SKM-1 (cell line): ENCODE measurements around the gene TBCD.

Source experiments
- DNase-seq: peaks from one replicate; lab custom pipeline; 2025; ENCODE audit not compliant: unreplicated experiment; lab: John Stamatoyannopoulos, UW

TBCD gene

DNA sequence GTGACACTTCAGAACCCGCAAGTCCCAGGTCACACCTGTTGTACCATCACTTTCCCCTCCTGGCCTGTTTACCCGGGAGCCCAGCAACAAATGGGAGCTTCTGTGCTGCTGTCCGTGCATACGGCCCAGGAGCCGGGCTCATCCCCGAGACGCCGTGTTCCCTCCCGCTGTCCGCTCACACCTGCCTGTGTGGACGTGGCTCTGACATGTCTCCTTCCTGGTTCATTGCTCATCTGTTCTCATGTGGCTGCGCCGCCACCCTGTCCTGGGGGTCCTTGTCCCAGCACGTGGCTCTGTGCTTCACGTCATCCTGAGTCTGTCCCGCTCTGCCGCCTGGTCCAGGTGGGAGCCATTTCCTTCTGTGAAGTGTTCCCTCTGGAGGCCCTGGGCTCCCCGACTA lies 37.9 kb downstream of the TBCD start:
- DNase-seq = no peak

DNA sequence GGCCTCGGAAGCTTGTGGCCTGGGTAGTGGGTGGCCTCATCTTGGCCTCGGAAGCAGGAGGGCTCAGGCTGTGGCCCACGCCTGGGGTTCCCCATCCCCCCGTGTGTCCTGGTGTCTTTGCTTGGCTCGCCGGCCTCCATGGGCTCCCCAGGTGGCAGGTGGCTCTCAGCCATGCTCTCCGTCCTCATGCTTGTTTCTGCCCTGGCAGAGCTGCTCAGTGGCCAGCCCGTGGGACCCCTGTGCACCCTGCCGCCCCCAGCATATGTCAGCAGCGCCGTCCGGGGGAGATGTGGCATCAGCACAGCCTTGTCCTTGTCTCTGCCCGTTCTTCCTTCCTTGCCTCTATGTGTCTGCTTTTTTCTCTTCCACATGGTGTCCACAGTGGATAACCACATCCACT lies 38.5 kb downstream of the TBCD start:
- DNase-seq = no peak

GRCh38 chr17:82791532-82791931 lies 39.7 kb downstream of the TBCD start:
- DNase-seq = no peak

DNA sequence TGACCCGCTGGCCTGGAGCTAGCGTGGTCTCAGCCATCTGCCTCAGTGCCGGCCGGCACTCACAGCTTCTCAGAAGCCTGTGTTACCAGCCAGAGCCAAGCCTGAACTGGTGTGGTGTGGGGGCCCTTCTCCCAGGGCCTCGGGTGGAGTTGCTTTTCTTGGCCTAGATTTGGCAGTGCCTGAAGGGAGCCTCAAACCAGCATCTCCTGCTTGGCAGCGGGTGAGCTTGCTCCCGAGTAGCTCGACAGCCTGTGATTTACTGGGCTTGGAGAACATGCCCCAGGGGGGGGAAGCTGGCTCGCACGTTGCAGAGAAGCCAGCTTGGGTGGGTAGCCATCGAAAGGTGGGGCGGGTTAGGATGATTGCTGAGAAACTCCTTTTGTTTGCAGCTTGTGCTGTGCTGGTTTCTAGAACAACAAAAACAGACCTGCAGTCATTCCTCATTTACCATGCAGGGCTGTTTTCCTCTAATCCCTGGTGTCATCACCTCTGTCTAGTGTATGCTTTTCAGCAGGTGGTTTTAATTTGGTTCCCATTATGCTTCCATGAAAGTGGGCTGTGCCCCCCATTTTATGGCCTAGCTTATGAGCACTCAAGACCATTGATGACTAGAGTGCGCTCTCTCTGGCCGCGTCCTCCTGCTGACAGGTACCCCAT lies 42.2 kb downstream of the TBCD start:
- DNase-seq = no peak

DNA sequence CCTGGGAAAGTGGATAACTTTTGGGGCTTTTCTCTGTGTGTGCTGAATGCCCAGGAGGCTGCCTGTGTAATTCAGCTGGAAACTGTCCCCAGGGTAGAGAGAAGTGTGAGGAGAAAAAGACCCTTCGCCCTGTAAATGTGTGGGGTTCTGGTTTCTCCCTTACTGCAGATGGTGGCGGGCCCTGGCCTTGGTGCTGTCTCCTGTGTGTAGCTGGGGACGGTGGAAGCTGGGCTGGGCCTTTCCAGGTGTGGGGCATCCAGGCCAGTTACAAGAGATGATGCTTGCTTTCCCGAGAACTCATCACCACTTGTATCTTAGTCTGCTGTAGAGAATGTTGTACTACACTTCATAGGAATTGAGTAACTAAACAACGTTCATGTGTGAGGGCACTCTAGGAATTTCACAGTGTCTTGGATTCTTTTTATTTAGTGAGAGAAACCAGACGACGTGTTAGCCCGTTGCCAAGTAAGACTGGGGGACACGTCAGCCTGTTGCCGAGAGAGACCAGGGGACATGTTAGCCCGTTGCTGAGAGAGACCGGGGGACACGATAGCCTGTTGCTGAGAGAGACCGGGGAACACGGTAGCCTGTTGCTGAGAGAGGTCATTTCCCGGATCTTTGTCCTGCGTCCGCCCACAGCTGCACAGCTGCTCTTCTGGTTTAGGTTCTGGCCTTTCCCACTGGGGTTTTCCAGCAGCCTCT lies 43.1 kb downstream of the TBCD start:
- DNase-seq = no peak

DNA sequence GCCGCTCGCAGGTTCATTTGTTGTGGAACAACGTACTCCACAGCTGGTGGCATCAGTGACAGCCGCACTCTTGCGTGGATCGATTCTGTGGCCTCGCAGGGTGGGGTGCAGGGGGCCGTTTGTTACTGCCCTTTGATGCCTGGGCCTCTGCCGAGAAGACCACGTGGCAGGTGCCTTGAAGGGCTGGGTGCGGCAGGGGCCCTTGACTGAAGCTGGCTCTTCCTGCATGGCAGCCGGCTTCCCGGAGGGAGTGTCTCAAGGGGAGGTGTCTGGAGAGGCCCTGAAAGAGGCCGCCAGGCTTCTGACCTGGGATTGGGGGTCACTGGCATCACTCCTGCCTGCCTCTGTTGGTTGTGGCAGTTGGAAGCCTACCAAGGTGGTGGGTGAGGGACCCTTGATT lies 43.8 kb downstream of the TBCD start:
- no peak for DNase-seq

DNA sequence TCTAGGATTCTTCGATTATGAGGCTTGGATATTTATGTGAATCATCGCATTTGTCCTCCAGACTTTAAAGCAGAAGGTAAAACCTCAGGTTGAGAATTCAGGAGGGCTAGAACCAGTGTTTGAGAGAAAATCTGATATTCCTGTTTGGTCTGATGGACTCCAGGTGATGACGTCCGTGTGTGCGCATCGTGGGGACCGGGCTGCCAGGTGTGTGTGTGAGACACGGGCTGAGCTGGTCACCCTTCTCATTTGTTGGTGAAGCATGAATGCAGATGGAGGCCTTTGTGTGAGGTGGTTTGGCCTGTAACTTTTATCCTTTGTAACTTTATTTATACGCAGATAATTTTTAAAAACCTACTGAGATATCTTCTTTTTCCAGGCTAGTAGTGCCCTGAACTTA lies 45.2 kb downstream of the TBCD start:
- no peak for DNase-seq

- DNase-seq = no peak
Observed at GRCh38 chr17:82798752-82799151, 46.9 kb downstream of the TBCD start.

DNA sequence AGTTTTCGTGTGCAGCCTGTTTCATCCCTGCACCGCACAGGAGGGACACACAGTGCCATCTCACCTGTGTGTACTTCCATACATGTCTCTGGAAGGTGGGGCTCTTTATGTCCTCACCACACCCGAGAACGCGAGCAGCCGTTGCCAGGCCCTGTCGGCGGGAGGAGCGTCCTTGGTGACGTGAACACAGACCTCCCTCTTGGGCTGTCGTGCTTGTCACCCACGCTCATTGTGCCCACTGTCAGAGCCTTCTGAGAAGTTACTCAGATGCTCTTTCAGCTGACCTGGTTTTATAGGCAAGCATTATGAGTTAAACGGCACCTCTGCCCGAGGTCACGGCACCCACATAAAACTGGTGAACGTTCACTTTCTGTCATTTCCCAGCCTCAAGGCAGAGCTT lies 47.7 kb downstream of the TBCD start:
- no peak for DNase-seq

- DNase-seq = no peak
Observed at GRCh38 chr17:82800885-82801284, 49.0 kb downstream of the TBCD start.

DNA sequence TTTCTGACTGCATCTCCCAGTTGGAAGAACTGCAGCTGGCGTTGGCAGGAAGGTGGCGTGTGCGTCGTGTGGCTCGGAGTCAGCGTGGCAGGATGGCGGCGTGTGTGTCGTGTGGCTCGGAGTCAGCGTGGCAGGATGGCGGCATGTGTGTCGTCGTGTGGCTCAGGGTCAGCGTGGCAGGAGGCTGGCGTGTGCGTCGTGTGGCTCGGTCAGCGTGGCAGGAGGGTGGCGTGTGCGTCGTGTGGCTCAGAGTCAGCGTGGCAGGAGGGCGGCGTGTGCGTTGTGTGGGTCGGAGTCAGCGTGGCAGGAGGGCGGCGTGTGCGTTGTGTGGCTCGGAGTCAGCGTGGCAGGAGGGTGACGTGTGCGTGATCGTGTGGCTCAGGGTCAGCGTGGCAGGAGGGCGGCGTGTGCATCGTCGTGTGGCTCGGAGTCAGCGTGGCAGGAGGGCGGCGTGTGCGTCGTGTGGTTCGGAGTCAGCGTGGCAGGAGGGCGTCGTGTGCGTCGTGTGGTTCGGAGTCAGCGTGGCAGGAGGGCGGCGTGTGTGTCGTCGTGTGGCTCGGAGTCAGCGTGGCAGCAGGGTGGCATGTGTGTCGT lies 49.6 kb downstream of the TBCD start:
- DNase-seq = no peak

- no peak for DNase-seq
Observed at GRCh38 chr17:82802075-82802780, 50.4 kb downstream of the TBCD start.

GRCh38 chr17:82803185-82803584 lies 51.3 kb downstream of the TBCD start:
- no peak for DNase-seq

DNA sequence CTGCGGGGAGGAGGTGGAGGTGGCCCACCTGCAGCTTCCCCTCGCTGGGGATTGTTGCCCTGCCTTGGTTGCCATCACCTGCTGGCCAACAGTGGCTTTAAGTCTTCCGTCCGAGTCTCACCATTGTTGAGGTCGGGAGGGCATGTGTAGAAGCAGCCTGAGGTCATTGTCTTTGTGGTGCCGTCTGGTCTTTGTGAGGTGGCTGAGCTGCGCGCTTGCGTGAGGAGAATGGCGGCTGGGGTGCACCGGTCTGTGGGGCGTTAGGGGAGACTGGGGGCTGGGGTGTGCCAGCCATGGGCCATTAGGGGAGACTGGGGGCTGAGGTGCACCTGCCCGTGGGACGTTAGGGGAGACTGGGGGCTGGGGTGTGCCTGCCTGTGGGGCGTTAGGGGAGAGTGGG lies 51.7 kb downstream of the TBCD start:
- DNase-seq = no peak

GRCh38 chr17:82804442-82805191 lies 52.8 kb downstream of the TBCD start:
- DNase-seq = no peak

GRCh38 chr17:82805254-82805653 lies 53.4 kb downstream of the TBCD start:
- no peak for DNase-seq

- no peak for DNase-seq
Observed at GRCh38 chr17:82805823-82806222, 54.0 kb downstream of the TBCD start.

- DNase-seq = no peak
Observed at GRCh38 chr17:82806645-82807044, 54.8 kb downstream of the TBCD start.

- DNase-seq = no peak
Observed at GRCh38 chr17:82807101-82807500, 55.2 kb downstream of the TBCD start.

DNA sequence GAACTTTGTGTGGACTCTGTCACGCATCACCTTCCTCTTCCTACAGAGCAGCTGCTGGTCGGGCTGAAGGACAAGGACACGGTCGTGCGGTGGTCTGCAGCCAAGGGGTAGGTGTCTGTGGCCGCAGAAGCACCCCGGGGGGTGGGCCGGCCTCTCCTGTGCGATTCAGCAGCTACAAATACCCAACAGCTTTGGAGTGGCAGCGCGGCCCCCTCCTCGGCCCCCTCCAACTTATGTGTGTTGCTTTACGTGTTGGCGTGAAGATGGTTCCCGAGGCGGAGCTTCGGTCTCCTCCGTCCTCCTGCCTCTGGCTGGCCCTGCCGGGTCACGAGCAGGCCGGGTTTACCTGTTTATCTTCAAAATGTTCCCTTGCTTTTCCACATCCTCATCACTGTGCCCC lies 55.7 kb downstream of the TBCD start:
- DNase-seq = no peak

DNA sequence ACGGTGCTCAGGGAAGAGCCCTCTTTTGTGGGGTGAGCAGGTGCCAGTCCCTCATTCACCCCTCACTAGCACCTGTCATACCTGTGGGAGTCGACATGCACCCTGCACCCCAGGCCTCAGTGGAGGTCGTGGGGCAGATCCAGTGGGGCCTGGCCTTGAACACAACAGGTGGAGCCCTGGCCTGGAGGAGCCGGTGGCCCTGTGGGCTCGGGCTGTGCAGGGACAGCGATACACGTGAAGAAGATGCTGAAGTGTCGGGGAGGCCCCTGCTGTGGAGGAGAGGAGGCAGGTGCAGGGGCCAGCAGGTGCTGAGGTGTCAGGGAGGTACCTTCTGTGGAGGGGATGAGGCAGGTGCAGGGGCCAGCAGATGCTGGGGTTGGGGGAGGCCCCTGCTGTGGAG lies 56.1 kb downstream of the TBCD start:
- no peak for DNase-seq
